ENCODE results near the gene NDNF.

GRCh38 chr4:121015421-121015820, 56.9 kb downstream of the NDNF start:
- TF ChIP-seq EZH2 (IDR thresholded peaks at IDR 0.05; ENCODE audit: low read length, missing control alignments), result no peak
- no peak for TF ChIP-seq CTCF (conservative IDR thresholded peaks at IDR 0.05 in 1 of 2, IDR thresholded peaks at IDR 0.05 in 1 of 2; ENCODE audit: low read depth in 1 of 2, low read length in 2 of 2)

Measured in fibroblast of lung (primary cell).